Measurements from ENCODE around the gene CDH24. TPM values are rescaled to one million over a fixed set of nuclear protein-coding genes. Genes with fewer than 3 reads are reported as not detected.

The CDH24 gene
- total RNA-seq, 2 donors from 2014 or later, result 4.9 to 9.9 TPM

- Histone ChIP-seq H3K36me3 (replicated peaks in 1 of 2; ENCODE audit: insufficient read depth in 1 of 2, low read depth in 2 of 2) (no peaks in the 10 kb centered on the region), H3K27ac (no peak overlapping the region), H3K9me3 (no peaks in the 10 kb centered on the region), H3K4me3 (no peak overlapping the region), H3K4me1 (peaks cover 25% of the 10 kb centered on the region), H3K27me3 (no peaks in the 10 kb centered on the region)
- DNase-seq (no peak), ATAC-seq (no peak)
- no peak for TF ChIP-seq CTCF (IDR thresholded peaks at IDR 0.05)
- TF ChIP-seq POLR2A (IDR thresholded peaks at IDR 0.05), result no peak
- intact Hi-C loops (cut with DNase I), result no loop called here
- 92 to 98% methylated on average over 6 to 9 of the region's 10 CpGs for WGBS, 2 donors
These were observed 3.9 kb downstream of the CDH24 start for GRCh38 chr14:23053426-23053825.

DNA sequence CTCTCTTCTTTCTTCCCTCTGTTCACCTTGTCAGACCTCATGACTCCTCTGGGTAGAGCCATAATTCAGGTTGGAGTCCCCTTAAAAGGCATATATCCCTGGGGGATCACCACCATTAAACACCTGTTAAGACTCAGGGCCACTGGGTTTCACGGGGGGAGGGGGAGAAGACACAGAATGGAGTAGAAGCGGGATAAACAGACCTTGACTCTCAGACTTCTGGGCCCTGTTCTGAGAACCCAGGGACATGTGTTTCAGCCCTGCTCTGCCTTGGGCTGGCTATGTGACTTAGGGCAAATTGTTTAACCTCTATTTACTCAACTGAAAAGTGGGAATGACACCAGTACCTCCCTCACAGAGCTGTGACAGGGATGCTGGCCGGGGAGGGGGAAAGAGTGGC, 4.6 kb downstream of the CDH24 start:
- no peak for ATAC-seq
- no peaks in the 10 kb centered on the region for H3K36me3 ChIP-seq (replicated peaks in 1 of 2; ENCODE audit: insufficient read depth in 1 of 2, low read depth in 2 of 2)
- no peak for TF ChIP-seq CTCF (IDR thresholded peaks at IDR 0.05)
- no peak for TF ChIP-seq POLR2A (IDR thresholded peaks at IDR 0.05)
- peaks cover 18% of the 10 kb centered on the region for H3K4me1 ChIP-seq
- H3K27ac ChIP-seq, result no peak overlapping the region
- no peaks in the 10 kb centered on the region for H3K9me3 ChIP-seq
- 65 to 69% methylated on average over 3 of the region's 3 CpGs for WGBS, 2 donors
- DNase-seq, result no peak
- intact Hi-C loops (cut with DNase I), result no loop called here
- no peak overlapping the region for H3K4me3 ChIP-seq
- H3K27me3 ChIP-seq, result no peaks in the 10 kb centered on the region

- H3K27ac ChIP-seq, result no peak overlapping the region
- 71 to 81% methylated on average over 5 to 12 of the region's 14 CpGs for WGBS, 2 donors
These were observed 5.1 kb downstream of the CDH24 start for GRCh38 chr14:23052182-23052623.

DNA sequence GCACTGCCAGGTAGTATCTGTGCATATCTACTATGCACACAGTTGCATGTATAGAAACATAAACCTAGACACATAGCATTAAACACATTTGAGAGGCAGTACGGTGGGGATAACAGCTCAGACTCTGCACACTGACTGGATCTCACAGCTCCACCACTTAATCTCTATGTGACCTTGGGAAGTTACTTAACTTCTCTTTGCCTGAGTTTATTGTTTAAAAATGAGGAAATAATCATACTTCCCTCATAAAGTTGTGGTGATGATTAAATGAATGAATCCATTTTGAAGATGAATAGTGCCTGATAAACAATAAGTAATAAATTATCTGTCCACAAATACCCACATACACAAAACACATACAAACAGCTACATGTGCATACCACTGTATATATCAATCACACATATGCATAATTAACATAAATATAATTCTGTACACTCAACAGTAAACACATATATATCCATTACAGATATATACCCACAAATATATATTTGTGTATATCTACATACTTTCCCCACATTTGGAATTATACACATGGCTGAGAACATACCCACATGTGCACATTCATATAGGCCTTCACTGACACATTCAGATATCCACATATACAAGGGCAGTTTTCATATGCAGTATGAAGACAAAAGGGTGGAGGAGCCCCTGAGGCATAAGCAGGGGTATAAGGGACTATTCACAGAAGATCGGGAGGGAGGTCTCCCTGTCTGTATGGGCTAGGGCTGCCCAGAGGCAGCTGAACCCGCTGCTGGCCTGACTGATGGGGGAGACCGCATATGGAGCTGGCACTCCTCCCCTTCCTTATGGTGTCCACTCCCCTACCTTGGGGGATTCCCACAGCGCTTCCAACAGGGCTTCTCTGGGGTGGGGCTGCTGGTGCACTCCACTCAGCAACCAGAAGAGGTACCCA, 5.9 kb downstream of the CDH24 start:
- intact Hi-C loops (cut with DNase I), result no loop called here
- peaks cover 9% of the 10 kb centered on the region for H3K4me1 ChIP-seq
- TF ChIP-seq POLR2A (IDR thresholded peaks at IDR 0.05) (no peak), CTCF (IDR thresholded peaks at IDR 0.05) (no peak)
- no peaks in the 10 kb centered on the region for H3K9me3 ChIP-seq
- H3K36me3 ChIP-seq (replicated peaks in 1 of 2; ENCODE audit: insufficient read depth in 1 of 2, low read depth in 2 of 2), result no peaks in the 10 kb centered on the region
- ATAC-seq (no peak), DNase-seq (no peak)
- H3K27me3 ChIP-seq, result no peaks in the 10 kb centered on the region
- H3K27ac ChIP-seq, result no peak overlapping the region
- H3K4me3 ChIP-seq, result no peak overlapping the region
- WGBS, 2 donors, result 64 to 68% methylated on average over 4 to 5 of the region's 5 CpGs

More at GRCh38 chr14:23052182-23052623, 5.1 kb downstream of the CDH24 start:
- ATAC-seq (no peak), DNase-seq (peak in 1 of 4 donors; percentile 30)
- Histone ChIP-seq H3K27me3 (no peaks in the 10 kb centered on the region), H3K9me3 (no peaks in the 10 kb centered on the region), H3K4me3 (no peak overlapping the region), H3K36me3 (replicated peaks in 1 of 2; ENCODE audit: insufficient read depth in 1 of 2, low read depth in 2 of 2) (no peaks in the 10 kb centered on the region), H3K4me1 (peaks cover 17% of the 10 kb centered on the region)
- TF ChIP-seq CTCF (IDR thresholded peaks at IDR 0.05) (peak in 2 of 7 experiments; percentile 12 to 17), POLR2A (IDR thresholded peaks at IDR 0.05) (no peak)
- intact Hi-C loops (cut with DNase I), result no loop called here

Measured in body of pancreas (tissue), 4 donors.